Activated CD4-positive, alpha-beta T cell treated with anti-CD3 and anti-CD28 coated beads, Interleukin-2, amount 10 ng/mL, durations not matched to agents 7 days and 5 days (primary cell): ENCODE measurements around the gene AGPAT2. TPM values are rescaled to one million over a fixed set of nuclear protein-coding genes. Genes with fewer than 3 reads are reported as not detected.
"Not testable (repeated sequence)": the region's sequence is repeated elsewhere in the genome, so short reads cannot be mapped to it uniquely, and the experiment has no call there.

Experiments
- CTCF ChIA-PET: fragments of 350-600 bp; sonication (Branson Sonifier 250); formaldehyde crosslinking; loops from one replicate; lab custom pipeline; 2021; ENCODE audit warnings: antibody characterized with exemption; lab: Charles Lee
- POLR2A ChIA-PET: fragments of 350-600 bp; sonication (Branson Sonifier 250); formaldehyde crosslinking; loops from one replicate; lab custom pipeline; 2021; ENCODE audit warnings: antibody characterized with exemption; lab: Charles Lee
- DNase-seq: peaks from one replicate; pipeline ENCODE4 v3.0.0-alpha.2; 2020
- H3K27ac Mint-ChIP-seq: one replicate; pipeline ENCODE4 v1.8.0; 2021; ENCODE audit warnings: mild to moderate bottlenecking, moderate library complexity, mixed read lengths
- H3K27me3 Mint-ChIP-seq: one replicate; pipeline ENCODE4 v1.8.0; 2021; ENCODE audit warnings: mixed read lengths
- H3K36me3 Mint-ChIP-seq: one replicate; pipeline ENCODE4 v1.8.0; 2021; ENCODE audit warnings: low read depth, mixed read lengths
- H3K4me1 Mint-ChIP-seq: one replicate; pipeline ENCODE4 v1.8.0; 2021; ENCODE audit warnings: mixed read lengths
- H3K4me3 Mint-ChIP-seq: one replicate; pipeline ENCODE4 v1.8.0; 2021; ENCODE audit warnings: mild to moderate bottlenecking, moderate library complexity, mixed read lengths
- H3K9me3 Mint-ChIP-seq: one replicate; pipeline ENCODE4 v1.8.0; 2021; ENCODE audit warnings: mixed read lengths
- total RNA-seq, 2 experiments: library from RNA; stranded (reverse); gene quantifications; one replicate each; pipeline ENCODE4 v1.2.3, GENCODE V29; 2021

AGPAT2 gene
- total RNA-seq, 2 experiments from 2014 or later: 15.0 to 17.0 TPM

GRCh38 chr9:136646827-136647711 is 40.2 kb downstream of the AGPAT2 start:
- no peak for DNase-seq

GRCh38 chr9:136645903-136646754 is 41.1 kb downstream of the AGPAT2 start:
- no peaks in the 10 kb centered on the region for H3K36me3 Mint-ChIP-seq
- CTCF ChIA-PET: interaction anchor here (1.1 to 3.2 kb wide), 2 partner anchors 82 to 162 kb away, joined by 4 to 16 read pairs; no protein-coding TSS in a partner anchor

More at GRCh38 chr9:136646827-136647711, 40.2 kb downstream of the AGPAT2 start:
- H3K27me3 Mint-ChIP-seq: peaks cover 26% of the 10 kb centered on the region
- no peaks in the 10 kb centered on the region for H3K36me3 Mint-ChIP-seq
- H3K4me3 Mint-ChIP-seq: no peak overlapping the region
- H3K9me3 Mint-ChIP-seq: no peaks in the 10 kb centered on the region
- no peak overlapping the region for H3K27ac Mint-ChIP-seq
- POLR2A ChIA-PET: no interaction called here
- CTCF ChIA-PET: interaction anchor here (1.4 to 3.2 kb wide), 2 partner anchors 9 to 163 kb away, joined by 3 to 16 read pairs; no protein-coding TSS in a partner anchor
- H3K4me1 Mint-ChIP-seq: no peaks in the 10 kb centered on the region

GRCh38 chr9:136645352-136645902 is 41.8 kb downstream of the AGPAT2 start:
- POLR2A ChIA-PET: no interaction called here

More at GRCh38 chr9:136645903-136646754, 41.1 kb downstream of the AGPAT2 start:
- DNase-seq: no peak
- H3K4me3 Mint-ChIP-seq: no peak overlapping the region
- H3K27ac Mint-ChIP-seq: no peak overlapping the region
- POLR2A ChIA-PET: no interaction called here
- H3K9me3 Mint-ChIP-seq: no peaks in the 10 kb centered on the region
- H3K27me3 Mint-ChIP-seq: peaks cover 26% of the 10 kb centered on the region
- H3K4me1 Mint-ChIP-seq: no peaks in the 10 kb centered on the region

GRCh38 chr9:136644593-136645351 is 42.5 kb downstream of the AGPAT2 start:
- H3K27me3 Mint-ChIP-seq: peaks cover 24% of the 10 kb centered on the region
- DNase-seq: peak; percentile 77
- H3K9me3 Mint-ChIP-seq: no peaks in the 10 kb centered on the region
- no peaks in the 10 kb centered on the region for H3K36me3 Mint-ChIP-seq
- no peaks in the 10 kb centered on the region for H3K4me1 Mint-ChIP-seq
- H3K4me3 Mint-ChIP-seq: no peak overlapping the region
- ChIA-PET POLR2A (no interaction called here), CTCF (interaction anchor here (1.1 to 3.2 kb wide), 5 partner anchors 27 to 160 kb away, joined by 3 to 16 read pairs (median 4); no protein-coding TSS in a partner anchor)
- no peak overlapping the region for H3K27ac Mint-ChIP-seq

More at GRCh38 chr9:136645352-136645902, 41.8 kb downstream of the AGPAT2 start:
- DNase-seq: no peak
- CTCF ChIA-PET: interaction anchor here (1.1 to 3.2 kb wide), 2 partner anchors 82 to 161 kb away, joined by 4 to 16 read pairs; no protein-coding TSS in a partner anchor
- no peak overlapping the region for H3K4me3 Mint-ChIP-seq
- H3K36me3 Mint-ChIP-seq: no peaks in the 10 kb centered on the region
- H3K27me3 Mint-ChIP-seq: peaks cover 26% of the 10 kb centered on the region
- H3K9me3 Mint-ChIP-seq: no peaks in the 10 kb centered on the region
- no peak overlapping the region for H3K27ac Mint-ChIP-seq
- H3K4me1 Mint-ChIP-seq: no peaks in the 10 kb centered on the region

GRCh38 chr9:136644343-136644592 is 43.0 kb downstream of the AGPAT2 start:
- ChIA-PET POLR2A (no interaction called here), CTCF (interaction anchor here (1.4 to 3.2 kb wide), 4 partner anchors 27 to 160 kb away, joined by 3 to 16 read pairs (median 4); no protein-coding TSS in a partner anchor)
- no peaks in the 10 kb centered on the region for H3K36me3 Mint-ChIP-seq
- no peaks in the 10 kb centered on the region for H3K4me1 Mint-ChIP-seq
- H3K27ac Mint-ChIP-seq: no peak overlapping the region
- no peaks in the 10 kb centered on the region for H3K9me3 Mint-ChIP-seq
- no peak overlapping the region for H3K4me3 Mint-ChIP-seq
- no peak for DNase-seq
- peaks cover 24% of the 10 kb centered on the region for H3K27me3 Mint-ChIP-seq

- no peaks in the 10 kb centered on the region for H3K9me3 Mint-ChIP-seq
- DNase-seq: no peak
- peaks cover 23% of the 10 kb centered on the region for H3K27me3 Mint-ChIP-seq
- H3K4me3 Mint-ChIP-seq: no peak overlapping the region
- H3K4me1 Mint-ChIP-seq: no peaks in the 10 kb centered on the region
- no peaks in the 10 kb centered on the region for H3K36me3 Mint-ChIP-seq
- ChIA-PET POLR2A (no interaction called here), CTCF (interaction anchor here (0.6 to 3.2 kb wide), 5 partner anchors 28 to 1084 kb away, joined by 3 to 16 read pairs (median 4); no protein-coding TSS in a partner anchor)
- no peak overlapping the region for H3K27ac Mint-ChIP-seq
Measured at GRCh38 chr9:136643596-136644342, 43.5 kb downstream of the AGPAT2 start.

GRCh38 chr9:136642439-136642921 is 44.8 kb downstream of the AGPAT2 start:
- no peak for DNase-seq
- CTCF ChIA-PET: interaction anchor here (0.7 to 0.9 kb wide), 3 partner anchors 152 to 1076 kb away, joined by 4 to 5 read pairs (median 5); no protein-coding TSS in a partner anchor
- H3K4me3 Mint-ChIP-seq: no peak overlapping the region
- POLR2A ChIA-PET: no interaction called here
- peaks cover 20% of the 10 kb centered on the region for H3K27me3 Mint-ChIP-seq
- H3K4me1 Mint-ChIP-seq: no peaks in the 10 kb centered on the region
- H3K9me3 Mint-ChIP-seq: no peaks in the 10 kb centered on the region
- no peaks in the 10 kb centered on the region for H3K36me3 Mint-ChIP-seq
- no peak overlapping the region for H3K27ac Mint-ChIP-seq

- Mint-ChIP-seq H3K9me3 (no peaks in the 10 kb centered on the region), H3K36me3 (no peaks in the 10 kb centered on the region), H3K27me3 (peaks cover 14% of the 10 kb centered on the region), H3K4me1 (no peaks in the 10 kb centered on the region), H3K4me3 (no peak overlapping the region), H3K27ac (no peak overlapping the region)
- DNase-seq: no peak
- CTCF ChIA-PET: interaction anchor here (0.7 to 1.3 kb wide), 2 partner anchors 9 to 157 kb away, joined by 3 to 4 read pairs; no protein-coding TSS in a partner anchor
- POLR2A ChIA-PET: no interaction called here
Measured at GRCh38 chr9:136640171-136641111, 46.8 kb downstream of the AGPAT2 start.

- Mint-ChIP-seq H3K27me3 (peaks cover 3% of the 10 kb centered on the region), H3K27ac (no peak overlapping the region), H3K36me3 (no peaks in the 10 kb centered on the region), H3K9me3 (no peaks in the 10 kb centered on the region), H3K4me3 (no peak overlapping the region), H3K4me1 (no peaks in the 10 kb centered on the region)
- CTCF ChIA-PET: interaction anchor here (1.2 to 2.4 kb wide), 2 partner anchors 145 to 150 kb away, joined by 4 to 9 read pairs; no protein-coding TSS in a partner anchor
- no peak for DNase-seq
- POLR2A ChIA-PET: no interaction called here
Measured at GRCh38 chr9:136634904-136635303, 52.4 kb downstream of the AGPAT2 start.

- H3K27me3 Mint-ChIP-seq, H3K9me3 Mint-ChIP-seq, POLR2A ChIA-PET, H3K36me3 Mint-ChIP-seq, H3K4me1 Mint-ChIP-seq, H3K4me3 Mint-ChIP-seq, DNase-seq, H3K27ac Mint-ChIP-seq: not testable (repeated sequence)
- CTCF ChIA-PET: interaction anchor here (1.0 to 1.4 kb wide), 3 partner anchors 70 to 208 kb away, joined by 3 to 8 read pairs (median 4); no protein-coding TSS in a partner anchor
Measured at GRCh38 chr9:136632491-136633106, 54.7 kb downstream of the AGPAT2 start.
